ENCODE results near the gene OSBPL6. TPM values are rescaled to one million over a fixed set of nuclear protein-coding genes. Genes with fewer than 3 reads are reported as not detected.

Gene OSBPL6
- total and polyA plus RNA-seq, 2 of the 13 experiments (the other 11 are each of a cell fraction or from before 2014, with no cell fraction given), result 0.03 to 0.11 TPM

DNA sequence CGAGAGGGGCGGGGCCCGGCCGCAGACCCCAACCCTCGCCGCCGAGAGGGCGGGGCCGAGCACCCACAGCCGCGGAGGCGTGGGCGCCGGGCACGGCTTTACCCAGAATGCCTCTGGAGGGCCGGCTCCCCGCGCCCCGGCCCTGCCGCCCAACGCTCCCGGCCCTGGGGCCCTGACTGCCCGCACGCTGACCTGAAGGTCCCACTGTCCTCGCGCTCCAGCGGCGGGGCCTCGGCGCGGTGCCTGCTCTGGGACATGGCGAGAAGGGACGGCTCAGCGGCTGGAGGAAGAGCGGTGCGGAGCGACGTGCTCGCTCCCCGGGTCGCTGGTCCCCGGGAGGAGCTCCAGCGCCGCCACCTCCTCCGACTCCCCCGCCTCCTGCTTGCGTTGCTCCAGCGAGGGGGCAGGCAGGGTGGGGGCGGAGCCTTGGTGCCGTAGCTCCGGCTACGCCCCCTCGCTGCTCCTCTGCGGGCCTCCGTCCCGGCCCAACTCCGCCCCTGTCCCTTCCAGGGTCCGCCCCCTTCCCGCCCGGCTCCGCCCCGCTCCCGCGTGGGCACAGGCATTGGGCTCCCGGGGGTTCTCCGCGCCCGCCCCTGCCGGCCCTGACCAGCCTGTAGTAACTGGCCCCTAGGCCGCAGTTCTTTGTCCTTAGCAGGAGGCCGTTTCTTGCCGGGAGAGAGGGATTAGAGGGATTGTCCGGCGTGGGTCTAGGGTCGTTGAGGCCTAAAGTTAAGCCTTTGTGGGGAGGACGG is 256.6 kb downstream of the OSBPL6 start, which contains the start of the genes PJVK and PRKRA (continued):
- TF ChIP-seq ZBTB33 (CRISPR knock-in tag; IDR thresholded peaks at IDR 0.05) (no peak), HNF1A (IDR thresholded peaks at IDR 0.05; ENCODE audit: low read depth) (no peak), HNF1A (CRISPR knock-in tag; IDR thresholded peaks at IDR 0.05; ENCODE audit: borderline replicate concordance) (peak; percentile 76), ZNF431 (CRISPR knock-in tag; IDR thresholded peaks at IDR 0.05; ENCODE audit: borderline replicate concordance, low read depth) (peak; percentile 94; the same call in 1 of the 2 replicates), PHF8 (CRISPR knock-in tag; IDR thresholded peaks at IDR 0.05) (peak; percentile 99), ISX (CRISPR knock-in tag; conservative IDR thresholded peaks at IDR 0.05) (no peak; the same call in 1 of the 2 replicates), ZNF563 (CRISPR knock-in tag; IDR thresholded peaks at IDR 0.05) (peak; percentile 75), MAFF (IDR thresholded peaks at IDR 0.05; ENCODE audit: low read depth, low read length) (no peak), BORCS8-MEF2B (CRISPR knock-in tag; IDR thresholded peaks at IDR 0.05) (peak; percentile 84), E2F2 (CRISPR knock-in tag; IDR thresholded peaks at IDR 0.05; ENCODE audit: borderline replicate concordance) (peak; percentile 62; the same call in 1 of the 2 replicates), IKZF4 (CRISPR knock-in tag; IDR thresholded peaks at IDR 0.05; ENCODE audit: borderline replicate concordance, low read depth, not compliant biosample characterization) (peak; percentile 58), ZNF20 (CRISPR knock-in tag; IDR thresholded peaks at IDR 0.05) (no peak), ZNF790 (CRISPR knock-in tag; IDR thresholded peaks at IDR 0.05; ENCODE audit: borderline replicate concordance) (peak; percentile 12), NCOA2 (CRISPR knock-in tag; IDR thresholded peaks at IDR 0.05) (peak; percentile 41; the same call in 1 of the 2 replicates), ZMYM4 (CRISPR knock-in tag; IDR thresholded peaks at IDR 0.05) (peak; percentile 94), ZBTB7B (CRISPR knock-in tag; IDR thresholded peaks at IDR 0.05) (peak; percentile 89), ZNF577 (CRISPR knock-in tag; IDR thresholded peaks at IDR 0.05; ENCODE audit: borderline replicate concordance, low read depth) (peak; percentile 89; the same call in 1 of the 2 replicates), CEBPG (CRISPR knock-in tag; IDR thresholded peaks at IDR 0.05) (no peak), RXRA (CRISPR knock-in tag; IDR thresholded peaks at IDR 0.05) (peak; percentile 81), ZNF766 (CRISPR knock-in tag; IDR thresholded peaks at IDR 0.05; ENCODE audit: borderline replicate concordance) (peak; percentile 57; the same call in 1 of the 2 replicates), EEA1 (CRISPR knock-in tag; IDR thresholded peaks at IDR 0.05; ENCODE audit: borderline replicate concordance) (peak; percentile 90)
- TF ChIP-seq, protein P1, sequence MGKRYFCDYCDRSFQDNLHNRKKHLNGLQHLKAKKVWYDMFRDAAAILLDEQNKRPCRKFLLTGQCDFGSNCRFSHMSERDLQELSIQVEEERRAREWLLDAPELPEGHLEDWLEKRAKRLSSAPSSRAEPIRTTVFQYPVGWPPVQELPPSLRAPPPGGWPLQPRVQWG (CRISPR knock-in tag; IDR thresholded peaks at IDR 0.05; ENCODE audit: borderline replicate concordance, low read depth), result no peak
